Renal pelvis (tissue), 12 donors: ENCODE results near the gene PRRX1. TPM values are rescaled to one million over a fixed set of nuclear protein-coding genes. Genes with fewer than 3 reads are reported as not detected.

Experiments used
- DNase-seq: peaks from one replicate; pipeline ENCODE4 v3.0.0-alpha.2; 2013
- long read RNA-seq, 16 experiments: transcript quantifications; one replicate each; lab custom pipeline, GENCODE V29; 2026
- polyA plus RNA-seq, 3 donors: library from polyadenylated mRNA; unstranded; fragments of 120-200 nt; gene quantifications; one replicate each; pipeline ENCODE4 v1.2.1, GENCODE V29; 2013; ENCODE audit not compliant: insufficient read length in 3 of 3

PRRX1 gene
- 1 to 10 TPM in 2 of 3 donors, under 1 TPM in 1; 0.96 to 3.4 (median 1.2) TPM for polyA plus RNA-seq
- long read RNA-seq, donor 1, full-length matches to known transcripts = 5 of 5 reads
- long read RNA-seq, donor 1, partial matches to known transcripts = 0 of 5 reads
- long read RNA-seq, donor 1, other reads (novel, unspliced or antisense) = 0 of 5 reads
- long read RNA-seq, donor 2 = 0 reads
- long read RNA-seq, donor 3, partial matches to known transcripts = 0 of 1 reads
- long read RNA-seq, donor 3, other reads (novel, unspliced or antisense) = 0 of 1 reads
- long read RNA-seq, donor 4, partial matches to known transcripts = 0 of 1 reads
- long read RNA-seq, donor 4, other reads (novel, unspliced or antisense) = 0 of 1 reads
- long read RNA-seq, donor 5, full-length matches to known transcripts = 2 of 2 reads
- long read RNA-seq, donor 5, partial matches to known transcripts = 0 of 2 reads
- long read RNA-seq, donor 5, other reads (novel, unspliced or antisense) = 0 of 2 reads
- long read RNA-seq, donor 6 = 0 reads
- long read RNA-seq, donor 7, full-length matches to known transcripts = 4 of 4 reads
- long read RNA-seq, donor 7, partial matches to known transcripts = 0 of 4 reads
- long read RNA-seq, donor 7, other reads (novel, unspliced or antisense) = 0 of 4 reads
- long read RNA-seq, donor 8, full-length matches to known transcripts = 11 of 29 reads
- long read RNA-seq, donor 8, partial matches to known transcripts = 18 of 29 reads
- long read RNA-seq, donor 8, other reads (novel, unspliced or antisense) = 0 of 29 reads
- long read RNA-seq, donor 9, partial matches to known transcripts = 0 of 1 reads
- long read RNA-seq, donor 9, other reads (novel, unspliced or antisense) = 0 of 1 reads
- long read RNA-seq, donor 10 = 0 reads
- long read RNA-seq, donor 11 = 0 reads
- long read RNA-seq, donor 12 = 0 reads
- long read RNA-seq, donor 13 = 0 reads
- long read RNA-seq, donor 14 = 0 reads
- long read RNA-seq, donor 15, full-length matches to known transcripts = 6 of 6 reads
- long read RNA-seq, donor 15, partial matches to known transcripts = 0 of 6 reads
- long read RNA-seq, donor 15, other reads (novel, unspliced or antisense) = 0 of 6 reads
- long read RNA-seq, donor 16, partial matches to known transcripts = 0 of 2 reads
- long read RNA-seq, donor 16, other reads (novel, unspliced or antisense) = 0 of 2 reads

- no peak for DNase-seq
These were observed at the start of gene PRRX1 for GRCh38 chr1:170664093-170664827. Gene PRRX1 (plus strand): TSS chr1:170664131. CDS start chr1:170664219, 88 bp downstream.

GRCh38 chr1:170617591-170618330 lies 46.2 kb upstream of the PRRX1 start:
- no peak for DNase-seq

DNA sequence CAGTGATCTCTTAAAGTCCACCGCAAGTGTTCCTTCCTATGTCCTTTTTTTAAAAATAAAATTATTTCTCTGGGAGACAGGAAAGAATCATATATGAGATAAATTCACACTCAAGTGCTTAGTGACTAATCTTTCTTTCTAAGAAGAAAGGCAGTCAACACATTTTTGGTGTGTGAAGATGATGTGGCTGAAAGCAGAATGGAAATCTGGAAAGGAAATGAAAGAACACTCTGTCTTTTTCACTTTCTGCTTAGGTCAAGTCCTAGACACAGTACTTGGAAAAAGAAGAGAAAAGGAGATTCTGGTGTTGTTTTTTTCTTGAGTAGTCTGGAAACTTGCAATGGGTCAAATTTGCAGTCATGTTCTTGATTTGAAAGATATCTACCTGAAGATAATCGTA lies 45.5 kb upstream of the PRRX1 start:
- no peak for DNase-seq

GRCh38 chr1:170619241-170620028 lies 44.5 kb upstream of the PRRX1 start:
- no peak for DNase-seq

DNA sequence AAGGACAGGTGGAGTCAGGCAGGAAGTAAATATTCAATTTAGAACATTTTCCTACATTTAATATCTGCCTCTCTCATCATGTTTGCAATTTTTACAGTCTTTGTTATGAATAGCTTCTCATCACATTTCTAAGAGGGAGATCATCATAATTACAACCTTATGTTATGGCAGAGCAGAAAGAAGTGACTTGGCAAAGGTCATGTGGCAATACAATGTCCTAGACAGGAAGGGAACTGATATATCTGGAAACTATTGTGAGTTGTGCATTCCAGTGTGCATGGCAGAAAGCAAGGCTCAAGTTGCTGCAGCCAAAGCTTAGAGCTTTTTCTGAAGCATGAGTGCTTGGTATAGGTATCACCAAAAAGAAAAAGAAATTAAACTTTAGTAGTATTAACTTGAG lies 43.8 kb upstream of the PRRX1 start:
- DNase-seq = no peak

DNA sequence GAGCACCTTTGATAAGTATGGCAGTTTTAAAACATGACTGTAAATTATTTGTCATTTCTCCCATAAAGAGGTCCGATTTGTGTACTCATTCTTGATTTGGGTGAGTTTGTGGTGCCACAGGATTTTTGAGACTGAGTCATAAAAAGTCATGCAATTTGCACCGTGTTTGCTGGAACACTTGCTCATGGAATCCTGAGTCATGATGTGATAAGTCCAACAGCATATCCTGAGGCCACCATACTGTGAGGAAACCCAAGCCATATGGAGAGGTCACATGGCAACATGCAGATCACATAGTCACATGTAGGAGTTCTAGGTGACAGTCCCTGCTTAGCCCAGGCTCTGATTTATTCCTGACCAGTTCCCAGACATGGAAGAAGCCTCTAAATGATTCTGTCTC lies 40.8 kb upstream of the PRRX1 start:
- DNase-seq = no peak

GRCh38 chr1:170624146-170624545 lies 39.8 kb upstream of the PRRX1 start:
- DNase-seq = no peak

DNA sequence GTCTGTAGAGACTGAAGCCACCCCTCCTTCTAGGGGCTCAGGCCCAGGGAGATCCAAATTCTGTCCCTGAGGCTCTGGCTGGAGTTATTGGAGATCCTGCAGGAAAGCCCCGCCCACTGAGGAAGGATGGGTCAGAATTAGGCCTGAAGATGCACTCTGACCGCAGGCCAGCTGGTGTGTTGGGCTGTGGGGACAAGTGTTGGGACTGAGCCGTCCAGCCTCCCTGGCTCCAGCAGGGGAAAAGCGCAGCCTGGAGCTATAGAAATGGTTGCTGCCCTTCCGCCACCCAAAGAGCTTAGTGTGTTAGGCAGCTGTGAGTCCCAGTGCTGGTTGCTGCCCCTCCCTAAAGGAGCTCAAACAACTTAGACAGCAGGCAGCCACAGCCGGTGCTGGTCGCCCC lies 33.0 kb upstream of the PRRX1 start:
- no peak for DNase-seq

- no peak for DNase-seq
These were observed 29.6 kb upstream of the PRRX1 start for GRCh38 chr1:170634293-170634692.

DNA sequence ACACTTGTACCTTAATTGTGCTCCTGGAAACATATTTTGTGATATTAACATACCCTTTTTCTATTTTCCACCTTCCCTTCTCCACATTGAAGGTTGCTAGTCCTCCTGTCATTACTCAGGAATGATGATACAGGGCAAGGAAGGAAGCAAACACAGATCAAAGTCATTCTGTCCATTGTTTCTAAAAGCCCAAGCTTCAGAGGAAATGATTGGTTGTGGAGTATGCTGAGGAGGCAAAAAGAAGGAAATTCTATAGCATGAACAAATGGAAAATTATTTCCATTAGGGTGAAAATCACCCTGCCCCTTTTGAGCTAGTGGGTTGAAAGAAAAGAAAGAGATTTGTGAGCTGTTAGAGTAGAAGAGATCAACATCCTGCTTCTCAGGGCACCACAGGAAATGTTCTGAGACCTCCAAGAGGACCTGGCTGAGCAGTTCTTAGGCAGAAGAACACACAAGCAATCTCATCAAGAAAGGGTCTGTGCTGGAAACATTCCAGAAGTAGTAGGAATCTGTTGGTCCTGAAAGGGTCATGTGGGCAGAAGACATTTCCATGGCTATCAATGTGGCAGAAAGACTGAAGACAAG lies 29.0 kb upstream of the PRRX1 start:
- DNase-seq = no peak

- DNase-seq = no peak
These were observed 23.4 kb upstream of the PRRX1 start for GRCh38 chr1:170640581-170640980.

GRCh38 chr1:170657275-170657853 lies 6.6 kb upstream of the PRRX1 start:
- no peak for DNase-seq

DNA sequence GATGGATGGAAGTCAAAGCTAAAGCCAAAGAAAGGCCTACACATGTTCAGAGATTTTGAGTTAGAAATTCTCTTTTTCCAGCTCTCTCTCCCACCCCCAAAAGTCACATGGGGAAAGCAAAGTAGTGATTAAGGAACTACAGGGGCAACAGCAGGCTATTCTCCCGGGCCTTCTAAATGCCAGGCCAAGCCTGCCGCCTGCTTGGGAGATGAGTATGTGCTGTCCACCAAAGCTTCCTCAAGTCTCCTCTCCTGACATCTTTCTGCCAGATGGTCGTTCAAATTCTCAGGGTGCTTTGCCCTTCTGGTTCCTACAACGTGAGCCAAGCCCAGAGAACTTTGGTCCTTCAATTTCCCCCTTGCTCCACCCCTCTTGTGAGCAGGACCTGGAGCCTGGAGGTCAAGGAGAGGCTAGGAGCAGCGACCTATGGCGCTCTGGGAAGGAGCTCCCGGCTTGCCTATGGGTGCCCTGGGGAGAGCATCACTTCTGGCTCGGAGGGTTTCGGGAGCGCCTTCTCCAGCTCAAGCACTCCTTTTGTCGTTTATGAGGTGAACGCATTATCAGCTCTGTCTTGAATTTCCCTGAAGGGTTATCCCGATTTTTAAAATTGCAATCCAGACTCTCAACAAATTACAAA lies 4.4 kb upstream of the PRRX1 start:
- DNase-seq = no peak

- DNase-seq = no peak
These were observed 3.6 kb upstream of the PRRX1 start for GRCh38 chr1:170660281-170660713.

DNA sequence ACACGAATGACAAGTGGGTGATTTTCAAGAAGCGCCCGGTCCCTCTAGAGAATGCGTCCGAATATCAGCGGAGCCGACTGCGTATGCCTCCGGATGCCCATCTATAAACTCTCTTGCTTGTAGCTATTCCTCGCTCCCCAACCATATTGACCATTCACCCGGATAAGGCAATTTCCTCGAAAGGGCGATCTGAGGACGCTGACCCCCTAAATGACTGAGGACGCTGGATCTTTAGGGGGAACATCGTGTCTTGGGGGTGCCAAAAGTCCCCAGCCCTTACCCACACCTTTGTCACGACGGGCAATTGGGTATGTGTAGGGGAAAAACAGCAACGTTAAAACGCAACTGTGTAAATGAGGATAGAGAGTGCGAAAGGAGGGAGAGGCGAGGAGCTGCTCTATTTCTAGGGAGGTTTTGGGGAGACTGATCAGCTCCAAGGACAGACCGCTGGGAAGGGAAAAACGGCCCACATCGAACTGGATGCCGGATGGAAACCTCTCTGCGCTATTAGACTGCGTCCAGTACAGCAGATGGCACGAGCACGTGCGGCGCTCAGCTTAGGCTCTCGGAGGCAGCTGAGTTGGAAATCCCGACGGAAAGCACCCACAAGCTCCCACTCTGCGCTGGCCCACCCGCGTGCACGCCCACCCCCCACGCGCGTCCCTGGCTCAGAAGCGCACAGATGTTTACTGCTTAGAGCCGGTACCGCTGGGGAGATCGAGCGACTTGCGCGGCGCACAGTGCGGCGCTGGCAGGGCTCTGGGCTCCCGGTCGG lies 2.9 kb upstream of the PRRX1 start:
- DNase-seq = no peak

- no peak for DNase-seq
These were observed 2.1 kb upstream of the PRRX1 start for GRCh38 chr1:170661646-170662411.
